Inferior parietal cortex (tissue), 1 donor: ENCODE measurements around the gene CCNF.
"Not testable (repeated sequence)": the region's sequence is repeated elsewhere in the genome, so short reads cannot be mapped to it uniquely, and the experiment has no call there.

ENCODE experiments used
- DNase-seq: peaks from one replicate; pipeline ENCODE4 v3.0.0-alpha.2; 2016; ENCODE audit errors: extremely low spot score

CCNF gene

DNA sequence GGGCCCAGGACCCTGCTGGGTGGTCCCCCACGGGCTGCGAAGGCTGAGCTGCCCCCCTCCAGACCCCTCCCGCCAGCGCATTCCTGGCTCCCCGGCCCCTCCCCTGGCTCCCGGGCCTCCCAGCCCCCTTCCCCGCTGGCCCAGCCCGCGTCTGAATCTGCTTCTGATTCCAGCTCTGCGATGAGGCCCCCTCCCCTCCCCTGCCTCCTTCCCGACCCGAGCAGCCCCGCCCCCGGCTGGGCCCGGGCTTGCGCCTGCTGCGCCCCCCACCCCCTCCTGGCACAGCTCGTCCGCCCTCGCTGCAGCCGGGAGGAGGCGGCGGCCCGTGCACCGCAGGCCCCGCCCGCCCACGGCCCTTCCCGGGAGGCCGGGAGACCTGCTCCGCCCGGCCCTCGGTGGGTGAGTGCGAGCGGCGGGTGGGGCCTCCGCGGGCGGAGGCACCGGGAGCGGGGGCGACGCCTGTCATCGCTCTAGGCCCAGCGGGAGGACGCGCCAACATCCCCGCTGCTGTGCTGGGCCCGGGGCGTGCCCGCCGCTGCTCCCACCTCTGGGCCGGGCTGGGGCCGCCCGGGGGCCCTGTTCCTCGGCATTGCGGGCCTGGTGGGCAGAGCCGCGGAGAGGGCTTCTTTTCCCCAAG, 41.9 kb downstream of the CCNF start, which contains the start of gene NTN3:
NTN3 (plus strand) TSS at position 282 of the 637 bp plus-strand sequence. CDS start 405 bp downstream, outside the sequence.
- no peak for DNase-seq

DNA sequence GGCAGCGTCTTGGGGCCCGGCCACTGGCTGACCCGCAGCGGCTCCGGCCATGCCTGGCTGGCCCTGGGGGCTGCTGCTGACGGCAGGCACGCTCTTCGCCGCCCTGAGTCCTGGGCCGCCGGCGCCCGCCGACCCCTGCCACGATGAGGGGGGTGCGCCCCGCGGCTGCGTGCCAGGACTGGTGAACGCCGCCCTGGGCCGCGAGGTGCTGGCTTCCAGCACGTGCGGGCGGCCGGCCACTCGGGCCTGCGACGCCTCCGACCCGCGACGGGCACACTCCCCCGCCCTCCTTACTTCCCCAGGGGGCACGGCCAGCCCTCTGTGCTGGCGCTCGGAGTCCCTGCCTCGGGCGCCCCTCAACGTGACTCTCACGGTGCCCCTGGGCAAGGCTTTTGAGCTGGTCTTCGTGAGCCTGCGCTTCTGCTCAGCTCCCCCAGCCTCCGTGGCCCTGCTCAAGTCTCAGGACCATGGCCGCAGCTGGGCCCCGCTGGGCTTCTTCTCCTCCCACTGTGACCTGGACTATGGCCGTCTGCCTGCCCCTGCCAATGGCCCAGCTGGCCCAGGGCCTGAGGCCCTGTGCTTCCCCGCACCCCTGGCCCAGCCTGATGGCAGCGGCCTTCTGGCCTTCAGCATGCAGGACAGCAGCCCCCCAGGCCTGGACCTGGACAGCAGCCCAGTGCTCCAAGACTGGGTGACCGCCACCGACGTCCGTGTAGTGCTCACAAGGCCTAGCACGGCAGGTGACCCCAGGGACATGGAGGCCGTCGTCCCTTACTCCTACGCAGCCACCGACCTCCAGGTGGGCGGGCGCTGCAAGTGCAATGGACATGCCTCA, 42.6 kb downstream of the CCNF start:
- DNase-seq = no peak

DNA sequence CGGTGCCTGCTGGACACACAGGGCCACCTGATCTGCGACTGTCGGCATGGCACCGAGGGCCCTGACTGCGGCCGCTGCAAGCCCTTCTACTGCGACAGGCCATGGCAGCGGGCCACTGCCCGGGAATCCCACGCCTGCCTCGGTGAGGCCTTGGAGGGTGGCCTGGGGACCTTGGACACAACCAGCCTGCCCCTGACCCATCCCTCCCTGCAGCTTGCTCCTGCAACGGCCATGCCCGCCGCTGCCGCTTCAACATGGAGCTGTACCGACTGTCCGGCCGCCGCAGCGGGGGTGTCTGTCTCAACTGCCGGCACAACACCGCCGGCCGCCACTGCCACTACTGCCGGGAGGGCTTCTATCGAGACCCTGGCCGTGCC, 43.2 kb downstream of the CCNF start:
- no peak for DNase-seq

DNA sequence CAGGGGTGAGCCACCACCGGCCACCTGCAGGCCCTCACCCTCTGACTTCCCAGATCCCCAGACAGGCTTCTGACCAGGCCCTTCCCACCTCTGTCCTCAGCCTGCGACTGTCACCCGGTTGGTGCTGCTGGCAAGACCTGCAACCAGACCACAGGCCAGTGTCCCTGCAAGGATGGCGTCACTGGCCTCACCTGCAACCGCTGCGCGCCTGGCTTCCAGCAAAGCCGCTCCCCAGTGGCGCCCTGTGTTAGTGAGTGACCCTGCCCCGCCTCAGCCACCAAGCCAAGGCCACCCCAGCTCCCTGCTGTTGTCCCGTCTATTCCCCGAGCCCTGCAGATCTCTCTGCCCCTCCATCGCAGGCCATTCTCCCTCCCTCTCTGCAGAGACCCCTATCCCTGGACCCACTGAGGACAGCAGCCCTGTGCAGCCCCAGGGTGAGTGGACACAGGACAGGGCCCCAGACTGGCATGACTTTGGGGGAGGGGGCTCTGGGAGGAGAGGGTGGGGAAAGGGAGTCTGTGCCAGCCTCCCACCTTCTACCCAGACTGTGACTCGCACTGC, 43.7 kb downstream of the CCNF start:
- DNase-seq = no peak

DNA sequence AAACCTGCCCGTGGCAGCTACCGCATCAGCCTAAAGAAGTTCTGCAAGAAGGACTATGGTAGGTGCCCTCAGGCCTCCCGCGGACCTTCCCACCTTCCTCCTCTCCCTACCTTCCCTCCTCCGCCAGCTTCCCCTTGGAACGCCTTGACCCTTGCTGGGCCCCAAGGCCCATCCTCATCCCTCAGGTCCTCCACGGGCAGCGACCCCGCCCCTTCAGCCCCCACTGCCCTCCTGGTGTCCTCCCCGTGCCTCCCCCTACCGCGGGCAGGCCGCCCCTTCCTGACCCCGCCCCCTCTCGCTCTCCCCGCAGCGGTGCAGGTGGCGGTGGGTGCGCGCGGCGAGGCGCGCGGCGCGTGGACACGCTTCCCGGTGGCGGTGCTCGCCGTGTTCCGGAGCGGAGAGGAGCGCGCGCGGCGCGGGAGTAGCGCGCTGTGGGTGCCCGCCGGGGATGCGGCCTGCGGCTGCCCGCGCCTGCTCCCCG, 44.2 kb downstream of the CCNF start:
- no peak for DNase-seq

DNA sequence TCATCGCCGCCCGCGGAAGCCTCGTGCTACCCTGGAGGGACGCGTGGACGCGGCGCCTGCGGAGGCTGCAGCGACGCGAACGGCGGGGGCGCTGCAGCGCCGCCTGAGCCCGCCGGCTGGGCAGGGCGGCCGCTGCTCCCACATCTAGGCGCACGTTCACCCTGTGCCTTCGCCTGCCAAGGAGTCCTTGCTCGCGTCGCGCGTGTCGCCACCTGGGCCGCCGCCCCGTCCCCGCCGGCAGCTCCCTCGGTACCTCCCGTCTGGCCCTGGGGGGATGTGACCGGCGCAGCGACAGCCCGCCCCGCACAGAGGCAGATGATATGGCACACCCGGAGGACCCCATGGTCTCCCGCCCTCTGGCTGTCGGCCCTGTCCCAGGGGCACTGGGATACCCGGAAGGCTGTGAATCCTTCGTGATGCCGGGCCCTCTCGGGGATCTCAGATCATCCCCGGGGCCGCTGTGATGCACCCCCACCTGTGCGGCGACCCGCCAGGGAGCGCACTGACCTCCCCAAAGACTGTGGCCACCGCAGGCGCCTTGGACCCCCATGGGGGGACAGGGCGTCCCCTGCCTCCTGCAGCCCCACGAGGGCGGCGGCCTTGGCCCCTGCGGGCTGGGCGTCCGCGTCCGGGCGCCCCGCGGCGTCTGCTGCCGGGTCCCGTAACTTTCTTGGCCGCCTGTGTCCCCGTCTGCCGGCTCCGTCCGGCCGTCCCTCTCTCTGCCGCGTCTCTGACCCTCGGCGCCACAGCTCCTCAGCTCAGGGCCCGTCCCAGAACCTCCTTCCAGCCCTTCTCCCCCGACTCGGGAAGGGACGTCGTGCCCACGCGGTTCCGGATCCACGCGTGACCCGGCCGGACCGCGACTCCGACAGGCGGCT, 45.0 kb downstream of the CCNF start:
- no peak for DNase-seq

DNA sequence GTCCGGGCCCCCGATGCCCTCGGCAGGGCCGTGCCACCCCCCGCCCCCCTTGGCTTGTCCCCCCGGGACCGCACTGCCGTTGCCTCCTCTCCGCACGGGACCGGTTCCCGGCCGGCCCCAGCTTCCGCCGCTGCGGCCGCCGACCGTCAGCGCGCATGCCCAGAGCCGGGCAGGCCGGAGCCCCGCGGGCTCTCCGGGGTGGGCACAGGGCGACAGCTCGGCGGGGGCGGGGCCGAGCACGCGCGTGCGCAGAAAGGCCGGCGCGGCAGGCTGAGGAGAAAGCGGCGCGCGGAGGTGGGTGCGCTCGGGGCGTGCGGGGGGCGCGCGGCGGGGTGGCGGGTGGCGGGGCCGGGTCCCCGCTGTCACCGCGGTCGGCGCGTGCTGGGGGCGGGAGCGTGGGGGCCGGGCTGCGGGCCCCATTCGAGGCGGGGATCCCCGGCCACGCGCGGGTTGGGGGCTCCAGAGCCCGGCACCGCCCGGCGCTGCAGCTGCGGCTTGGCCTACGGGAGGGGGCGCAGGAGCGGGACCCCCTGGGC, 45.7 kb downstream of the CCNF start, which contains the start of gene TBC1D24:
TBC1D24 (plus strand) TSS at position 251 of the 536 bp plus-strand sequence. CDS start 21,022 bp downstream, outside the sequence.
- DNase-seq = peak; percentile 80

DNA sequence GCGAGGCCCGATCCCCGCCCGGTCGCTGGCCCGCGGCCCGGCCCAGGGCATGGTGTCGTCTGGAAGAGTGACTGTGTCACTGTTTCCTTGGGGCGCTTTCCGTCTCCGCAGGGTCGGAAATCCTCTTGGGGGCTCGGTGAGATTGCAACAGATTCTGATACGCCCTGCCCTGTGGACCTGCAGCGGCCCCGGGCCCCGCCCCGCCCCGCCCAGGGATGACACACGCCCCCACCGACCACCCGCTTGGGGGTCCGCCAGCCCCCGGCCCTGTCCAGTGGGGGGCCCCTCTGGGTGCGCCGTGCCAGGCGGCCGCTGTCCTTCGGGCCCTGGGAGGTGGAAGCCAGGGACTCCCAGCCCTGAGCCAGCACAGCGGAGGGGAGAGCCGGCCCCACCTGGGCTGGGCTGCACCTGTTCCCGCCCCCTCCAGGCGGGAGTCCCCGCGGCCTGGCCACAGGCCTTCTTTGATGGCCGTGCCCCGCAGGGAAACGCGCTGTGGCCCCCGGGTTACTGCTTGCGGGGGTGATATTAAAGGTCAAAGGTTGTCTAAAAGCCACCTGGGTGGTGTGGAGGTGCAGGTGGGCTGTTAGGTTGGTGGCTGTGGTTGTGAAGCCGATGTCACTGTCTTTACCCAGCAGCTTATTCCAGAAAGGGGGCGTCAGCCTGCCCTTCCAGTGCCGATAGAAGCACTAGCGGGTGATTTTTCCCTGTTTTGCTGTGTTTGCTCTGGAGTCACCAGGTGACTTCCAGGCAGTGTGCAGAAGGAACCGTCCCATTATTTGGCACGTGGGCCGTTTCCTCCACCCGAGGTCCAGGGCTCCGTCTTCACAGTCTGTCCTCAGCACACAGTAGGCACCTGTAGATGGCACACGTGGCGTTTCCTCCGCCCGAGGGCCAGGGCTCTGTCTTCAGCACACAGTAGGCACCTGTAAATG, 46.4 kb downstream of the CCNF start:
- DNase-seq = no peak

DNA sequence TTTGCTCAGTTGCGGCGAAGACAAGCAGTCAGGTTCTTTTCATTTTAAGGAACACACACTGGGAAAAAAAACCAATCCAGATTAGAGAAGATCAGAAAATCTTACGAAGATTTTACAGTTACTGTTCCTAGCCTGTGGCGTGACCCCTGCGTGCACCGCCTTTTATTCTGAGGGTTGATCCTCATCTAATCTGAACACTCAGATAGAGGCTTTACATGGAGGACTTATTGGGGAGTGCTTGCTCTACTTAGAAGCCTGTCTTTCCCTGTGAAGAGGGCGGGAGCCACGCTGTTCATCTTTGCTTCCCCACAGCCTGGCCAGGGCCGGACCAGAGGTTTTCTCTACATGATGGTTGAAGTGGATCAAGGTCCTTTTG, 47.1 kb downstream of the CCNF start:
- no peak for DNase-seq

DNA sequence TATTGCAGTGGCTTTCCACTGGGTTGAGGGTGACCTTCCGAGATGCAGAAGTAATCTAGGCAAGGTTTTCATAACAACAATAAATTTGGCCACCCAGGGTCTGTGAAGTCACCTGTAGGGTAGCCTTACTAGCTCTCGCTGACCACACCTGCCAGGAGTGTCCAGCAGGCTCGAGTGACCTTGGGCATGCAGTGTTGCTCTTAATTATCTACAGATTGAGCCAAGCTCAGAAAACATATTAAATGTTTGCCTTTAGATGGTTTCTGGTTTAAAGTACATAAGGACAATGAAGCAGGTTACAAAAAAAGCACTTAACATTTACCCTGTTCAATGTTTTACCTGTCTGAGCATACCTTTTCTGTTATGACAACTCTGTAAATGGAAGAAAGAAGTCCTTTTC, 47.5 kb downstream of the CCNF start:
- DNase-seq = no peak

DNA sequence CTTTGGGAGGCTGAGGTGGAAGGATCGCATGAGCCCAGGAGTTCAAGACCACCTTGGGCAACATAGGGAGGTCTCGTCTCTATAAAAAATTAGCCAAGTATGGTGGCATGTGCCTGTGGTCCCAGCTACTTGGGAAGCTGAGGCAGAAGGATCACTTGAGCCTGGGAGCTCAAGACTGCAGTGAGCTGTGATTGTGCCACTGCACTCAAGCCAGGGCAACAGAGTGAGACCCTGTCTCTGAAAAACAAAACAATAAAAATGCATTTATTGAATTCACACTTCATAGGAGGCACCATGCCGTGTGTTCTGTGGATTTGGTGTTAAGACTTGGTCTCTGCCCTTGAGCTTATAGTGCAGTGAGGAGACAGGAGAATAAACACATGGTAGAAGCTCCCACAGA, 48.1 kb downstream of the CCNF start:
- no peak for DNase-seq

DNA sequence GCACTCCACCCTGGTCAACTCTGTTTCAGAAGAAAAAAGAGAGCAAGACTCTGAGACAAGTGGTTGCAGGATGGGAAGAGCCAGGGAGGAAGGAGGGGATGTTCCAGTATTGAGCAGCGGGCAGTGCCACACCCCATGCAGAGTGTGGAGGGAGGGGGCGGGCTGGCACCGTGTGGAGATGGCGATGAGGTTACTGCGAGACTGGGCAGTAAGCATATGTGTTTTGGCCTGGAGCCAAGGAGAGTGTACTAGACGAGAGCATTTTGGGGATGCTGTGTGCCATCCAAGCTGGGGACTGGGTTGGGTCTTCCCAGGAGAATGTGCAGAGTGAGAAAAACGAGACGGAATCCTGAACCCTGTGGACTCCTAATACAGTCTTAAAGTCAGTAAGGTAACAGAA, 49.0 kb downstream of the CCNF start:
- DNase-seq = no peak

DNA sequence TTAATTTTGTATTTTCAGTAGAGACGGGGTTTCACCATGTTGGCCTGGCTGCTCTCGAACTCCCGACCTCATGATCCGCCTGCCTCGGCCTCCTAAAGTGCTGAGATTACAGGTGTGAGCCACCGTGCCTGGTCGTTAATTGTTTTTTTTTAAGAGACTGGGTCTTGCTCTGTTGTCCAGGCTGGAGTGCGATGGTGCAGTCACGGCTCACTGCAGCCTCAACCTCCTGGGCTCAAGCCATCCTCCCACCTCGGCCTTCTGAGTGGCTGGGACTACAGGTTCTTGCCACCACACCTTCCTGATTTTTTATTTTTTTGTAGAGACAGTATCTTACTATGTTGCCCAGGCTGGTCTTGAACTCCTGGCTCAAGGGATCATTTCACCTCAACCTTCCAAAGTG, 50.7 kb downstream of the CCNF start:
- DNase-seq = not testable (repeated sequence)

DNA sequence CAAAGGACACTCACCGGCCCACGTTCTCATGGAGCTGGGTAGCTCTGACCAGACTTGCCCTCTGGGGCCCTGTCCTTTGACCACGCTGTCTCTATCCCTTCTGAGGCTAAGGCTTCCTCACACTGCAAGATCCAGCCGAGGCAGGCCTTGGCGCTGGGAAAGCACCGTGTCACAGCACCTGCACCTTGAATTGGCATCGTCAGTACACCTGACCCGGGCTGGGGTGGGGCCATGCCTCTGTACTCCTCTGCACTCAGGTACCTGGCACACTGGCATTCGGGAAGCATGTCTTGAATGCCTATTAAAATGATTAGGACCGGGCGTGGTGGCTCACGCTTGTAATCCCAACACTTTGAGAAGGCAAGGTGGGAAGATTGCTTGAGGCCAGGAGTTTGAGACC, 51.7 kb downstream of the CCNF start:
- DNase-seq = no peak

DNA sequence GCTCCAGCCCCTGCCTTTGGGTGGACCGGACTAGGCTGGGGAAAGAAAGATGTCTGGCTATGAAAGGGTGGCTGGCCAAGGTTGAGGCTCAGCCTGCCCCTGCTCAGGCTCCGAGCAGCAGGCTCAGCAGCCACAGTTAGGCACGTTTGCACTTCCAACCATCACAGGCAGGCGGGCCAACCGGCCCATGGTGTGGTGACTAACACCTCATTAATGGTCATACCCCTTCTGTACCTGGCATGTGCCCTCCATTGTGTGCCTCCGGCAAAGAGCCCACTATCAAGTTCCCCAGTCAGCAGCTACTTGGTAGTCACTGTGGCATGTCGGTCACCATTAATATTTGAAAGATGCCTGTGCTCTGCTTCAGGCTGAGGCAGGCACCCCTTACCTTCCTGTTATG, 52.4 kb downstream of the CCNF start:
- DNase-seq = no peak

DNA sequence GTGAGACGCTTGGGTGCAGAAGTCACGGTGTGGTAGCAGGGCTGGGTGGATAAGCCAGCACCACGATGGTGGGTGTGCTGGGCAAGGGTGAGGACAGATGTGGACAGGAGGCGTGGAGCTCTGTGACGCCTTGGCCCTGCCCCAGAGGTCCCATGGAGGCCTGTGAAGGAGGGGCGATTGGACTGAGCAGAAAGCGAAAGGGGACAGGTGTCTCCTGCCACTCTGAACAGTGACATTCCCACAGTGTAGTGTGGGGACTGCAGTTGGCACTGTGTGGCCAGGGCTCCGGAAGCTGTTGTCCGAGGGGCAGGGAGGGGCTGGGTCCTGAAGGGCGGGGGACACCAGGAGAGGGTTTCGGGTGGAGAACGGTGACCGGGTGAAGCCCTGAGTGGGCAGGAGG, 53.0 kb downstream of the CCNF start:
- DNase-seq = no peak

DNA sequence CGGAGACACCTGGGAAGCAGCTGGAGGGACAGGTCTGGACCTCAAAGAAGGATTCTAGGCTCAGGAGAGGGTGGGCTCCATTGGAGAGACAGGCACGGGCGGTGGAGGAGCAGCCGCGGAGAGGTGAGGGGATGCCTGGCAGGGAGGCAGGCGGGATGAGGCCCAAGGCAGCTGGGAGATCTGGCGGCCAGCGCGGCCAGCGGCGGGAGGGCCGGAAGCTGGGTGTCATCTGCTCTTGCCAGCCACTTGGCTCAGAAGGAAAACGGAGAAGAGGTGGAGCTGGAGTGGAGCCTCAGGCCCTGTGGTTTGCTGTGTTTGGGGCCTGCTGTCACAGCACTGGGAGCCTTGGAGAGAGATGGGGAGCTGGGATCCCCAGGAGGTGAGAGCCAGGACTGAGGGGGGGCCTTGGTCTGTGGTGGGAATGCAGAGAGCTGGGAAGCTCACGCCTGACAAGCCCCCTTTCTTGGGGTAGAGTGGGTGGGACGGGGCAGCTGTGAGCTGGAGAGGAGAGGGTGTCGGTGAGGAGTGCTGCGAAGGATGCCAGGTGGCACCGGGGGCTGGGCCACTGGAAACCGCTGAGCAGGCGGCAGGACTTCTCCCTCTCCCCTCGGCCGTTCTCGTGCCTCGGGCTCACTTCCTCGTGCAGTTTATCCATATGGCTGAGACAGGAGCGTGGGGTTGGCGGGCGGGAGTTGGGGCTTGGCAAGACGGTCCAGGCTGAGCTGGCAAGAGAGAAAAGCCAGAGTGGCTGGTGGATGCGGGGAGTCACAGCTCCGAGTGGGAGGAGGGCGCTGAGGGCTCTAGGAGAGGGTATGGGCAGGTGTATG, 53.7 kb downstream of the CCNF start:
- no peak for DNase-seq

DNA sequence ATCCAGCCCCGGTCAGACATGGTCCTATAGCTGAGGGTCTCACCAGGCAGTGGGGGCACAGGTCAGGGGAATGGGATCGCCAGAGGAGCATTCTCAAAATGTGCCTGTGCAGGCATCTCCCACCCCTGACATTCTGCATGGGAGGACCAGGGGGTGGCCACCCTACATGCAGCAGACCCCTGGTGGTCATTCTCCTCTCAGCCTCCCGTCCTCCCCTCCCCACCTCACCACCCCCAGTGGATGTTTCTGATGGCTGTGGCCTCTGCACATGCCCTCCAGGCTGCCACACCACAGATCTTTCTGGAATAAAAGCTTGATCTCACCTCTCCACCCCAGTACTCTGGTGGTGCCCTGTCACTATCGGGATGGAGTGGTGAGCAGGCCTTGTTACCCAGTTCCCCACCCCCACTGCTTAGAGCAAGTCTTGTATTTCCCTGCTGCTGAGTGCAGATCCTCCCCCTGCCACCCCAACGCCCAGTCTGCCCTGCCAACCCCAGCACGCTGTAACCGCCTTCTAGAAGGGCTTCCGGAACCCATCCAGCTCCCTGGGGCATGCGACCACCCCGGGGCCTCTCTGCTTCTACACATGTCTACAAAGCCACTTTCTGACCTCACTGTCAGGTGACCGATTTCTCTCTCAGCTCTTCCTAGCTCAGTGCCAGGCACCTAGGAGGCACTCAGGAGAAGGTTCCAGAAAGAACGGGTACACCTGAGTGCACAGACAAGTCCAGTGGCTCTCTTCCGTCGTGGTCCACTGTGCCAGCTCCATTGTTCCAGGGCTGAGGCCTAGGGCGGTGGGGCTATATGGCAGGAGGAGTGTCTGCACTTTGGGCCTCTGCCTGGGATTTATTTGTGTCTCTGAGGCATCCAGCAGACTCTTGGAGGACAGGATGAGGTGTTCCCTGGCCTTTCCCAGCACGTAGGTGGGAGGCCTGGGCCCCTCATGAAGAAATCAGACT, 55.0 kb downstream of the CCNF start:
- no peak for DNase-seq
